ENCODE measurements around the gene FN3K.

FN3K gene

DNA sequence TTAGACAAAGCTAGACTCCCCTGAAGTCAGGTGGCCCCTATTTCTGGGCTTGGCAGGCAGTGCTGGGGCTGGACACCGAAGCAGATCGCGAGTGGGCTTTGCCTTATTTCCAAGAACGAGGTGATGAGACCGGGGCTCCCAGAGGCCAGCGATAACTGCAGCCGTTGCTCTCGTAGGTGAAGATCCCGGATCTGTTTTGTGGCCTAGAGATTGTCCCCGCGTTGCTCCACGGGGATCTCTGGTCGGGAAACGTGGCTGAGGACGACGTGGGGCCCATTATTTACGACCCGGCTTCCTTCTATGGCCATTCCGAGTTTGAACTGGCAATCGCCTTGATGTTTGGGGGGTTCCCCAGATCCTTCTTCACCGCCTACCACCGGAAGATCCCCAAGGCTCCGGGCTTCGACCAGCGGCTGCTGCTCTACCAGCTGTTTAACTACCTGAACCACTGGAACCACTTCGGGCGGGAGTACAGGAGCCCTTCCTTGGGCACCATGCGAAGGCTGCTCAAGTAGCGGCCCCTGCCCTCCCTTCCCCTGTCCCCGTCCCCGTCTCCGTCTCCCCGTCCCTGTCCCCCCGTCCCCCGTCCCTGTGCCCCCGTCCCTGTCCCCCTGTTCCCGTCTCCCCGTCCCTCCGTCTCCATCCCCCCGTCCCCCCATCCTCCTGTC lies 15.0 kb downstream of the FN3K start:
- no peak for DNase-seq (ENCODE audit: low read depth)
- TF ChIP-seq, protein P1, sequence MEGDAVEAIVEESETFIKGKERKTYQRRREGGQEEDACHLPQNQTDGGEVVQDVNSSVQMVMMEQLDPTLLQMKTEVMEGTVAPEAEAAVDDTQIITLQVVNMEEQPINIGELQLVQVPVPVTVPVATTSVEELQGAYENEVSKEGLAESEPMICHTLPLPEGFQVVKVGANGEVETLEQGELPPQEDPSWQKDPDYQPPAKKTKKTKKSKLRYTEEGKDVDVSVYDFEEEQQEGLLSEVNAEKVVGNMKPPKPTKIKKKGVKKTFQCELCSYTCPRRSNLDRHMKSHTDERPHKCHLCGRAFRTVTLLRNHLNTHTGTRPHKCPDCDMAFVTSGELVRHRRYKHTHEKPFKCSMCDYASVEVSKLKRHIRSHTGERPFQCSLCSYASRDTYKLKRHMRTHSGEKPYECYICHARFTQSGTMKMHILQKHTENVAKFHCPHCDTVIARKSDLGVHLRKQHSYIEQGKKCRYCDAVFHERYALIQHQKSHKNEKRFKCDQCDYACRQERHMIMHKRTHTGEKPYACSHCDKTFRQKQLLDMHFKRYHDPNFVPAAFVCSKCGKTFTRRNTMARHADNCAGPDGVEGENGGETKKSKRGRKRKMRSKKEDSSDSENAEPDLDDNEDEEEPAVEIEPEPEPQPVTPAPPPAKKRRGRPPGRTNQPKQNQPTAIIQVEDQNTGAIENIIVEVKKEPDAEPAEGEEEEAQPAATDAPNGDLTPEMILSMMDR (IDR thresholded peaks at IDR 0.05; ENCODE audit: low read depth, low read length, missing control alignments) = no peak
- in situ Hi-C loops (cut with HindIII; ENCODE audit: low sequenced_read_pairs) = no loop called here
- no peak overlapping the region for H3K4me3 ChIP-seq (ENCODE audit: low read depth, low read length)

DNA sequence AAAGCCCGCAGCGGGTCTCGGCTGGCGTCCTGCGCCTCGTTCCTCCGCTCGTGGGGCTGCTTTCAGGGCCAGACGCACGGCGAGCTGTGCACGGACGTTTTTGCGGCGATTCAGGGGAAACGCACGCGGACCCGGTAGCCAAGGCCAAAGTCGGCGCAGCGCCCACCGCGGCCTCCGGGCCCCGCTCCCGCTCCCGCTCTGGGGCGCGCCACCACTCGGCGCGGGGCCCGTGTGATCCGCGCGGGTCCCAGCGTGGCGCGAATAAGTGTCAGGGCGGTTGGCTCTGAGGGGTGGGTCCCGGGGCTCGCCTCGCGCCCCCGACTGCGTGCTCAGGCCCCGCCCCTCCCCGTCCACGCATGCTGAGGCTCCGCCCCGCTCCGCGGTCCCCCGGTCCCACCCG lies 15.8 kb downstream of the FN3K start:
- in situ Hi-C loops (cut with HindIII; ENCODE audit: low sequenced_read_pairs) = no loop called here
- TF ChIP-seq, protein P1 (IDR thresholded peaks at IDR 0.05; ENCODE audit: low read depth, low read length, missing control alignments) = no peak
- H3K4me3 ChIP-seq (ENCODE audit: low read depth, low read length) = peak overlapping the region; percentile 45
- no peak for DNase-seq (ENCODE audit: low read depth)

DNA sequence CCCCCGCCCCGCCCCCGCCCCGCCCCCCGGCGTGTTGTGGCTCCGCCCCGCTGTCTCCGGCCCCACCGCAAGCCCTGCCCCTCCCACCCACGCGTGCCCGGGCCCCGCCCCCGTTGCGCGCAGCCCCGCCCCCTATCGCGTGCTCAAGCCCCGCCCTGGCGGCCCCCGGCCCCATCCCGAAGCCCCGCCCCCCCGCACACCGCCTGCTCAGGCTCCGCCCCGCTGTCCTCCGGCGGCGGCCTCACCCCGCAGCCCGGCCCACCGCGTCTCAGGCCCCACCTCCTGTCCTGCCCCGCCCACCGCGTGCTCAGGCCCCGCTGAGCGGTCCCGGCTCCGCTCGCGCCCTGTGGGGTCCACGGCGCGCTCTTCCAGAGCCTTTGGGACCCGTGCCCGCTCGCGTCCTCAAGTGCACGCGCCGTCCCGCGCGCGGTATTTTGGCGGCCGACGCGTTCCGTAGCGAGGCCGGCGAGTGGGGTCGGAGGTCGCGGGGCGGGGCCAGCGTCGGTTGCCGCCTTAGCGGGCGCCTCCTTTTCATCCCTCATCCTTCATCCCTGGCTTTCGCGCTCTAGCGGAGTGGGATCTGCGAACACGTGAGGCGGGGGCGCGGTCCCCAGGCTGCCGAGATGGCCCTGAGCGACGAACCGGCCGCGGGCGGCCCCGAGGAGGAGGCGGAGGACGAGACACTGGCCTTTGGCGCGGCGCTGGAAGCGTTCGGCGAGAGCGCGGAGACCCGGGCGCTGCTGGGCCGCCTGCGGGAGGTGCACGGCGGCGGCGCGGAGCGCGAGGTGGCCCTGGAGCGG lies 16.4 kb downstream of the FN3K start, which contains the start of gene TBCD:
Gene TBCD, plus strand, starts transcription at position 495 of the 800 bp plus-strand sequence. Its CDS starts 129 bp downstream, at position 624.
- peak within 1 kb of the TSS; percentile 74 for H3K4me3 ChIP-seq (ENCODE audit: low read depth, low read length)
- peak; percentile 80 for DNase-seq (ENCODE audit: low read depth)
- TF ChIP-seq, protein P1 (IDR thresholded peaks at IDR 0.05; ENCODE audit: low read depth, low read length, missing control alignments) = no peak
- in situ Hi-C loops (cut with HindIII; ENCODE audit: low sequenced_read_pairs) = no loop called here

DNA sequence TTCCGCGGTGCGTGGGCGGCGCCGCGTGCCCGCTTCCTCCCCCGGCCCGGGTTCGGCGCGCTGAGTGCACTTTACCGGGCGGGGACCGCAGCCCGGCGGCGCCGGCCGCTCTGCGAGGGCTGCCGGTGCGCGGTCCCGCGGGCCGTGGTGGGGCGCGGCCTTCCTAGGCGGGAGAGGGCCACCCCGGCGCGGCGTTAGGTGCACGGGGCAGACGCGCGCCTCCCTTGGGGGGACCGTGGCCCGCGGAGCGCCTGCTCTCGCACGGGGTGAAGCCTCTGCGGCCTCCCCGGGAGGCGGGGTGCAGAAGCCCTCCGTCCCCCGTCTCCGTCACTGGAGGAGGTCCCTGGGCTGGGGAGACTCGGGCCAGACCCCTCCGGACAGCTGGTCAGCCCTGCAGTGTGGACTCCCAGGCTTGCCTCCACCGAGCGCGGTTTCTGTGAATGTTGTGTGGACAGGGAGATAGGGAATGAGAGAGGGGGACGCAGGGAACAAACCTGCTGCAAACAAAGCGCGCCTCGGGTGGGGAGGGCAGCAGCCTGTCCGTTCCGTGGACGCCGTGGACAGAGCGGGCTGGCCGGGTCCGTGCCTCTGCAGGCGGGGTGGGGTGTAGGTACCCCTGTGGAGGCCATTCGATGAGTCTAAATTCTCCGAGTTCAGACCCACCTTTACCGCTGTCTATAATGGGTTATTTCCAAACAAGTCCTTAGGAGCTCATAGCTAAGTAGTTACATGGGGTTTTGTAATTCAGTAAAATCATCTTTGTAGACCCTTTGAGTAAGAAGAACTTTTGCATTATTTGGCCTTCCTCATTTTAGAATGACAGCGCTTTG lies 17.2 kb downstream of the FN3K start:
- in situ Hi-C loops (cut with HindIII; ENCODE audit: low sequenced_read_pairs) = no loop called here
- no peak for DNase-seq (ENCODE audit: low read depth)
- peak overlapping the region; percentile 74 for H3K4me3 ChIP-seq (ENCODE audit: low read depth, low read length)
- TF ChIP-seq, protein P1 (IDR thresholded peaks at IDR 0.05; ENCODE audit: low read depth, low read length, missing control alignments) = no peak

DNA sequence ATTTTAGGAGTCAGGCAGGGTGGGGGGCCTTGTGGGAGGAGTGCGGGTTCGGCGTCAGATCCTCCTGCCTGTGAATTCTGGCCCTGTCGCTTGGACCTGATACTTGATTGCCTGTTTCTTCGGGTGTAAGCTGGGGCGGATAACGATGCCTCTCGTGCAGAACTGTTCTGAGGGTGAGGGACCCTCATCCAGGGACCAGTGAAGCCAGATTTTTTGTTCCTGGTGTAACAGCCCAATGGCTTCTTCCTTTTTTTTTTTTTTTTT lies 17.7 kb downstream of the FN3K start:
- in situ Hi-C loops (cut with HindIII; ENCODE audit: low sequenced_read_pairs) = no loop called here
- no peak for DNase-seq (ENCODE audit: low read depth)
- TF ChIP-seq, protein P1 (IDR thresholded peaks at IDR 0.05; ENCODE audit: low read depth, low read length, missing control alignments) = no peak
- peak overlapping the region; percentile 74 for H3K4me3 ChIP-seq (ENCODE audit: low read depth, low read length)
